Immature natural killer cell (primary cell): Measurements from ENCODE around the gene THUMPD2. TPM values are rescaled to one million over a fixed set of nuclear protein-coding genes. Genes with fewer than 3 reads are reported as not detected.
A peak's percentile ranks its signal among the peaks of the same experiment; 100 is the strongest.
"Not testable (repeated sequence)": the region's sequence is repeated elsewhere in the genome, so short reads cannot be mapped to it uniquely, and the experiment has no call there.

ENCODE experiments used
- DNase-seq, 3 donors: peaks; one replicate each; pipeline ENCODE4 v3.0.0; 2022; ENCODE audit warnings: mixed read lengths in 1 of 3
- H3K27ac Mint-ChIP-seq, 6 donors: one replicate each; pipeline ENCODE4 v1.8.0; 2020; ENCODE audit warnings: mixed read lengths in 6 of 6, mild to moderate bottlenecking in 5 of 6, inconsistent platforms in 4 of 6, moderate library complexity in 3 of 6
- H3K27me3 Mint-ChIP-seq, 3 donors: one replicate each; pipeline ENCODE4 v1.8.0; 2020 to 2021; ENCODE audit warnings: low read depth in 3 of 3, mild to moderate bottlenecking in 3 of 3, mixed read lengths in 3 of 3, moderate library complexity in 3 of 3, inconsistent platforms in 1 of 3
- H3K36me3 Mint-ChIP-seq, 3 donors: one replicate each; pipeline ENCODE4 v1.8.0; 2020; ENCODE audit warnings: mixed read lengths in 3 of 3, inconsistent platforms in 2 of 3, mild to moderate bottlenecking in 2 of 3
- H3K4me1 Mint-ChIP-seq, 2 donors: one replicate each; pipeline ENCODE4 v1.8.0; 2020; ENCODE audit warnings: inconsistent platforms in 2 of 2, mild to moderate bottlenecking in 2 of 2, mixed read lengths in 2 of 2, moderate library complexity in 1 of 2
- H3K4me3 Mint-ChIP-seq, 5 donors: one replicate each; pipeline ENCODE4 v1.8.0; 2020; ENCODE audit warnings: mild to moderate bottlenecking in 5 of 5, mixed read lengths in 5 of 5, inconsistent platforms in 3 of 5, moderate library complexity in 3 of 5
- H3K9me3 Mint-ChIP-seq, 6 donors: one replicate each; pipeline ENCODE4 v1.8.0; 2020; ENCODE audit warnings: mild to moderate bottlenecking in 6 of 6, mixed read lengths in 6 of 6, inconsistent platforms in 4 of 6, moderate library complexity in 3 of 6
- polyA plus RNA-seq, 3 donors: library from polyadenylated mRNA; unstranded; fragments of 300-500 nt; fragmentation: Illumina TruSeq; gene quantifications; one replicate each; pipeline ENCODE4 v1.2.3, GENCODE V29; 2021

Gene THUMPD2
- polyA plus RNA-seq, 3 donors from 2014 or later = 4.0 to 15.0 (median 5.1) TPM

- Mint-ChIP-seq H3K36me3 (peaks cover 37 to 40% (median 39%) of the 10 kb centered on the region in 3 donors), H3K9me3 (no peaks in the 10 kb centered on the region), H3K4me3 (no peak overlapping the region), H3K4me1 (no peaks in the 10 kb centered on the region), H3K27me3 (peaks cover 0 to 2% (median 0%) of the 10 kb centered on the region in 3 donors), H3K27ac (peak overlapping the region in 1 of 6 donors; percentile 17)
- DNase-seq = no peak
These were observed 41.4 kb downstream of the THUMPD2 start for GRCh38 chr2:39737661-39738060.

- Mint-ChIP-seq H3K27me3 (peaks cover 0 to 2% (median 0%) of the 10 kb centered on the region in 3 donors), H3K36me3 (peaks cover 37 to 38% (median 38%) of the 10 kb centered on the region in 3 donors), H3K9me3 (no peaks in the 10 kb centered on the region), H3K4me1 (no peaks in the 10 kb centered on the region), H3K4me3 (no peak overlapping the region), H3K27ac (no peak overlapping the region)
- DNase-seq = no peak
These were observed 42.4 kb downstream of the THUMPD2 start for GRCh38 chr2:39736640-39737039.

- Mint-ChIP-seq H3K4me1 (no peaks in the 10 kb centered on the region), H3K36me3 (peaks cover 32 to 39% (median 36%) of the 10 kb centered on the region in 3 donors), H3K9me3 (no peaks in the 10 kb centered on the region), H3K27ac (no peak overlapping the region), H3K27me3 (peaks cover 0 to 2% (median 0%) of the 10 kb centered on the region in 3 donors), H3K4me3 (no peak overlapping the region)
- DNase-seq = no peak
These were observed 43.4 kb downstream of the THUMPD2 start for GRCh38 chr2:39735648-39736047.

- H3K27ac Mint-ChIP-seq = peak overlapping the region in 1 of 6 donors; percentile 19
- no peaks in the 10 kb centered on the region for H3K9me3 Mint-ChIP-seq
- peaks cover 0 to 2% (median 0%) of the 10 kb centered on the region in 3 donors for H3K27me3 Mint-ChIP-seq
- H3K4me1 Mint-ChIP-seq = no peaks in the 10 kb centered on the region
- H3K4me3 Mint-ChIP-seq = no peak overlapping the region
- DNase-seq = no peak
- peaks cover 30 to 39% (median 38%) of the 10 kb centered on the region in 3 donors for H3K36me3 Mint-ChIP-seq
These were observed 44.6 kb downstream of the THUMPD2 start for GRCh38 chr2:39734445-39734844.

- no peak for DNase-seq
- Mint-ChIP-seq H3K27me3 (peaks cover 0 to 2% (median under 1%) of the 10 kb centered on the region in 3 donors), H3K36me3 (peaks cover 25 to 39% (median 33%) of the 10 kb centered on the region in 3 donors), H3K4me1 (no peaks in the 10 kb centered on the region), H3K9me3 (no peaks in the 10 kb centered on the region), H3K4me3 (no peak overlapping the region), H3K27ac (no peak overlapping the region)
These were observed 45.9 kb downstream of the THUMPD2 start for GRCh38 chr2:39733070-39733674.

- peaks cover 0 to 2% (median 2%) of the 10 kb centered on the region in 3 donors for H3K27me3 Mint-ChIP-seq
- DNase-seq = no peak
- H3K4me1 Mint-ChIP-seq = no peaks in the 10 kb centered on the region
- peaks cover 19 to 33% (median 27%) of the 10 kb centered on the region in 3 donors for H3K36me3 Mint-ChIP-seq
- no peak overlapping the region for H3K27ac Mint-ChIP-seq
- H3K9me3 Mint-ChIP-seq = no peaks in the 10 kb centered on the region
- H3K4me3 Mint-ChIP-seq = no peak overlapping the region
These were observed 46.6 kb downstream of the THUMPD2 start for GRCh38 chr2:39732482-39732881.

GRCh38 chr2:39731546-39731945, 47.5 kb downstream of the THUMPD2 start:
- H3K4me1 Mint-ChIP-seq = no peaks in the 10 kb centered on the region
- no peak overlapping the region for H3K27ac Mint-ChIP-seq
- H3K36me3 Mint-ChIP-seq = peaks cover 18 to 28% (median 22%) of the 10 kb centered on the region in 3 donors
- H3K4me3 Mint-ChIP-seq = no peak overlapping the region
- H3K27me3 Mint-ChIP-seq = peaks cover 0 to 2% (median 2%) of the 10 kb centered on the region in 3 donors
- DNase-seq = no peak
- H3K9me3 Mint-ChIP-seq = no peaks in the 10 kb centered on the region

- H3K4me1 Mint-ChIP-seq = no peaks in the 10 kb centered on the region
- peaks cover 0 to 5% (median 3%) of the 10 kb centered on the region in 3 donors for H3K27me3 Mint-ChIP-seq
- DNase-seq = no peak
- no peak overlapping the region for H3K27ac Mint-ChIP-seq
- H3K36me3 Mint-ChIP-seq = peaks cover 18 to 26% (median 20%) of the 10 kb centered on the region in 3 donors
- H3K9me3 Mint-ChIP-seq = no peaks in the 10 kb centered on the region
- H3K4me3 Mint-ChIP-seq = no peak overlapping the region
These were observed 48.3 kb downstream of the THUMPD2 start for GRCh38 chr2:39730685-39731302.

GRCh38 chr2:39730276-39730675, 48.8 kb downstream of the THUMPD2 start:
- Mint-ChIP-seq H3K36me3 (peaks cover 16 to 22% (median 18%) of the 10 kb centered on the region in 3 donors), H3K4me3 (no peak overlapping the region), H3K4me1 (no peaks in the 10 kb centered on the region), H3K9me3 (no peaks in the 10 kb centered on the region), H3K27ac (no peak overlapping the region), H3K27me3 (peaks cover 0 to 5% (median 3%) of the 10 kb centered on the region in 3 donors)
- no peak for DNase-seq

GRCh38 chr2:39728941-39729351, 50.1 kb downstream of the THUMPD2 start:
- no peaks in the 10 kb centered on the region for H3K4me1 Mint-ChIP-seq
- H3K36me3 Mint-ChIP-seq = peaks cover 7 to 13% (median 10%) of the 10 kb centered on the region in 3 donors
- H3K27ac Mint-ChIP-seq = no peak overlapping the region
- peaks cover 0 to 5% (median 1%) of the 10 kb centered on the region in 3 donors for H3K27me3 Mint-ChIP-seq
- no peak overlapping the region for H3K4me3 Mint-ChIP-seq
- DNase-seq = no peak
- H3K9me3 Mint-ChIP-seq = no peaks in the 10 kb centered on the region

- not testable (repeated sequence) for H3K27me3 Mint-ChIP-seq, DNase-seq, H3K9me3 Mint-ChIP-seq, H3K4me1 Mint-ChIP-seq, H3K36me3 Mint-ChIP-seq, H3K27ac Mint-ChIP-seq
- peak overlapping the region in 1 of 5 donors; percentile 33 for H3K4me3 Mint-ChIP-seq
These were observed 51.0 kb downstream of the THUMPD2 start for GRCh38 chr2:39728085-39728484.

GRCh38 chr2:39725401-39725800, 53.7 kb downstream of the THUMPD2 start:
- Mint-ChIP-seq H3K4me3 (no peak overlapping the region), H3K27ac (no peak overlapping the region), H3K4me1 (no peaks in the 10 kb centered on the region), H3K36me3 (peaks cover 0 to 4% (median 0%) of the 10 kb centered on the region in 3 donors), H3K9me3 (no peaks in the 10 kb centered on the region), H3K27me3 (peaks cover 2 to 5% (median 3%) of the 10 kb centered on the region in 3 donors)
- no peak for DNase-seq

- peaks cover 0 to 2% (median 0%) of the 10 kb centered on the region in 3 donors for H3K36me3 Mint-ChIP-seq
- no peak overlapping the region for H3K27ac Mint-ChIP-seq
- H3K27me3 Mint-ChIP-seq = peaks cover 2 to 5% (median 3%) of the 10 kb centered on the region in 3 donors
- DNase-seq = no peak
- H3K9me3 Mint-ChIP-seq = no peaks in the 10 kb centered on the region
- no peaks in the 10 kb centered on the region for H3K4me1 Mint-ChIP-seq
- H3K4me3 Mint-ChIP-seq = no peak overlapping the region
These were observed 54.3 kb downstream of the THUMPD2 start for GRCh38 chr2:39724828-39725144.

- no peaks in the 10 kb centered on the region for H3K9me3 Mint-ChIP-seq
- H3K4me3 Mint-ChIP-seq = no peak overlapping the region
- peaks cover 2 to 5% (median 3%) of the 10 kb centered on the region in 3 donors for H3K27me3 Mint-ChIP-seq
- no peak overlapping the region for H3K27ac Mint-ChIP-seq
- H3K36me3 Mint-ChIP-seq = no peaks in the 10 kb centered on the region
- no peak for DNase-seq
- no peaks in the 10 kb centered on the region for H3K4me1 Mint-ChIP-seq
These were observed 54.9 kb downstream of the THUMPD2 start for GRCh38 chr2:39723946-39724827.
